Body of pancreas (tissue), 4 donors: Measurements from ENCODE around the gene NTF3. TPM values are rescaled to one million over a fixed set of nuclear protein-coding genes. Genes with fewer than 3 reads are reported as not detected.

Experiments used
- ATAC-seq: fragments of 150-250 bp; one replicate; pipeline ENCODE4 v1.9.1; 2016
- DNase-seq, 4 donors: peaks; one replicate each; pipeline ENCODE4 v3.0.0-alpha.2; 2019
- H3K27ac ChIP-seq, 4 donors: fragments of 200-600 bp; sonication (generic); 1 replicate in 3 of 4; 2 replicates in 1 of 4; pipeline versions ENCODE4 v1.5.1 to v1.6.1; 2016 to 2019; ENCODE audit warnings: mild to moderate bottlenecking in 1 of 4, mixed read lengths in 1 of 4, moderate library complexity in 1 of 4
- H3K27me3 ChIP-seq, 2 donors: fragments of 200-600 bp; sonication (generic); one replicate each; pipeline ENCODE4 v1.6.0; 2016; ENCODE audit warnings: mild to moderate bottlenecking in 1 of 2
- H3K36me3 ChIP-seq, 2 donors: fragments of 200-600 bp; sonication (generic); replicated peaks in 1 of 2; 2 replicates each; pipeline ENCODE4 v1.5.1; 2016; ENCODE audit warnings: low read depth in 2 of 2; ENCODE audit not compliant: insufficient read depth in 1 of 2
- H3K4me1 ChIP-seq: fragments of 200-600 bp; sonication (generic); one replicate; pipeline ENCODE4 v1.6.0; 2016
- H3K4me3 ChIP-seq, 2 donors: fragments of 200-600 bp; sonication (generic); 1 replicate in 1 of 2; 2 replicates in 1 of 2; pipeline ENCODE4 v1.5.1; 2016 to 2019
- H3K9me3 ChIP-seq, 3 donors: fragments of 200-600 bp; sonication (generic); 1 replicate in 2 of 3; 2 replicates in 1 of 3; pipeline ENCODE4 v1.5.1; 2016
- POLR2A ChIP-seq, 3 donors: fragments of 450-650 bp; IDR thresholded peaks; one replicate each; pipeline ENCODE4 v1.6.1; 2016; ENCODE audit warnings: antibody characterized with exemption in 3 of 3, mild to moderate bottlenecking in 2 of 3
- WGBS, 2 donors: methylation state at CpG; one replicate each; pipeline ENCODE4 v1.1.5; 2017; 5-methylcytosine and 5-hydroxymethylcytosine counted together
- intact Hi-C: fragments of 100-400 bp; cut with DNase I; formaldehyde crosslinking; loops from one replicate; pipeline ENCODE4 v1.15.1; 2023
- total RNA-seq, 2 donors: library from RNA; depleted of rRNA; stranded (reverse); fragments of >200 nt; gene quantifications; one replicate each; pipeline ENCODE4 v1.1.0, GENCODE V29; 2016
- TF ChIP-seq, protein P1 (sequence below), 7 experiments: fragments of 450-650 bp in 4 of 7; fragments of 200-600 bp in 3 of 7; sonication (generic) in 3 of 7; IDR thresholded peaks; one replicate each; pipeline ENCODE4 v1.5.1; 2016 to 2019; ENCODE audit warnings: antibody characterized with exemption in 7 of 7

Gene NTF3
- total RNA-seq, 2 donors from 2014 or later = not detected

- Histone ChIP-seq H3K4me1 (no peaks in the 10 kb centered on the region), H3K4me3 (no peak overlapping the region), H3K9me3 (no peaks in the 10 kb centered on the region), H3K27ac (no peak overlapping the region), H3K36me3 (no peaks in the 10 kb centered on the region), H3K27me3 (no peaks in the 10 kb centered on the region)
- TF ChIP-seq POLR2A (IDR thresholded peaks at IDR 0.05) = no peak
- TF ChIP-seq, protein P1, sequence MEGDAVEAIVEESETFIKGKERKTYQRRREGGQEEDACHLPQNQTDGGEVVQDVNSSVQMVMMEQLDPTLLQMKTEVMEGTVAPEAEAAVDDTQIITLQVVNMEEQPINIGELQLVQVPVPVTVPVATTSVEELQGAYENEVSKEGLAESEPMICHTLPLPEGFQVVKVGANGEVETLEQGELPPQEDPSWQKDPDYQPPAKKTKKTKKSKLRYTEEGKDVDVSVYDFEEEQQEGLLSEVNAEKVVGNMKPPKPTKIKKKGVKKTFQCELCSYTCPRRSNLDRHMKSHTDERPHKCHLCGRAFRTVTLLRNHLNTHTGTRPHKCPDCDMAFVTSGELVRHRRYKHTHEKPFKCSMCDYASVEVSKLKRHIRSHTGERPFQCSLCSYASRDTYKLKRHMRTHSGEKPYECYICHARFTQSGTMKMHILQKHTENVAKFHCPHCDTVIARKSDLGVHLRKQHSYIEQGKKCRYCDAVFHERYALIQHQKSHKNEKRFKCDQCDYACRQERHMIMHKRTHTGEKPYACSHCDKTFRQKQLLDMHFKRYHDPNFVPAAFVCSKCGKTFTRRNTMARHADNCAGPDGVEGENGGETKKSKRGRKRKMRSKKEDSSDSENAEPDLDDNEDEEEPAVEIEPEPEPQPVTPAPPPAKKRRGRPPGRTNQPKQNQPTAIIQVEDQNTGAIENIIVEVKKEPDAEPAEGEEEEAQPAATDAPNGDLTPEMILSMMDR (IDR thresholded peaks at IDR 0.05) = no peak
- intact Hi-C loops = no loop called here
- ATAC-seq (no peak), DNase-seq (no peak)
- 74 to 77% methylated on average over 7 of the region's 7 CpGs for WGBS, 2 donors
Measured at GRCh38 chr12:5509557-5509956, 77.6 kb downstream of the NTF3 start.

- WGBS, 2 donors = 62 to 65% methylated on average over 9 of the region's 9 CpGs
- no peaks in the 10 kb centered on the region for H3K27me3 ChIP-seq
- TF ChIP-seq POLR2A (IDR thresholded peaks at IDR 0.05) = no peak
- TF ChIP-seq, protein P1 (IDR thresholded peaks at IDR 0.05) = no peak
- DNase-seq = no peak
- no peak overlapping the region for H3K4me3 ChIP-seq
- H3K9me3 ChIP-seq = no peaks in the 10 kb centered on the region
- H3K4me1 ChIP-seq = no peaks in the 10 kb centered on the region
- ATAC-seq = no peak
- no peak overlapping the region for H3K27ac ChIP-seq
- no peaks in the 10 kb centered on the region for H3K36me3 ChIP-seq
- intact Hi-C loops = no loop called here
Measured at GRCh38 chr12:5510251-5510805, 78.4 kb downstream of the NTF3 start.

DNA sequence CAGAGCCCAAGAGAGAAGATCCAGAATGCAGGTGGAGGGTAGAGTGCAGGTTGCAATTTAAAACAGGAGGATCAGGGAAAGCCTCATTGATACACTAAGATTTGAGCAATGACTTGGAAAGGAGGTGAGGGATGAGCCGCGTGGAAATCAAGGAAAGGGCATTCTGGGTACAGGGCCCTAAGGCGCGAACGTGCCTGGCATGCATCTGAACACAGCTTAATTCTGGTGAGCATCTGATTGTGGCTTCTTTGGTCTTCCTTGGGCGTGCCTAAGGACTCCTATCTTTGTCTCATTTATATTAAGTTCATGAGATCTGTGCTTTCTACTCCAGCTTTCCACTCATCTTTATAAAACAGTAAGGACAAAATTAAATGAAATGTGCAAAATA, 79.3 kb downstream of the NTF3 start:
- Histone ChIP-seq H3K27ac (no peak overlapping the region), H3K27me3 (no peaks in the 10 kb centered on the region), H3K36me3 (no peaks in the 10 kb centered on the region), H3K4me3 (no peak overlapping the region), H3K9me3 (no peaks in the 10 kb centered on the region), H3K4me1 (no peaks in the 10 kb centered on the region)
- DNase-seq (no peak), ATAC-seq (no peak)
- 44 to 45% methylated on average over 6 of the region's 6 CpGs for WGBS, 2 donors
- intact Hi-C loops = no loop called here
- TF ChIP-seq POLR2A (IDR thresholded peaks at IDR 0.05) = no peak
- TF ChIP-seq, protein P1 (IDR thresholded peaks at IDR 0.05) = no peak

DNA sequence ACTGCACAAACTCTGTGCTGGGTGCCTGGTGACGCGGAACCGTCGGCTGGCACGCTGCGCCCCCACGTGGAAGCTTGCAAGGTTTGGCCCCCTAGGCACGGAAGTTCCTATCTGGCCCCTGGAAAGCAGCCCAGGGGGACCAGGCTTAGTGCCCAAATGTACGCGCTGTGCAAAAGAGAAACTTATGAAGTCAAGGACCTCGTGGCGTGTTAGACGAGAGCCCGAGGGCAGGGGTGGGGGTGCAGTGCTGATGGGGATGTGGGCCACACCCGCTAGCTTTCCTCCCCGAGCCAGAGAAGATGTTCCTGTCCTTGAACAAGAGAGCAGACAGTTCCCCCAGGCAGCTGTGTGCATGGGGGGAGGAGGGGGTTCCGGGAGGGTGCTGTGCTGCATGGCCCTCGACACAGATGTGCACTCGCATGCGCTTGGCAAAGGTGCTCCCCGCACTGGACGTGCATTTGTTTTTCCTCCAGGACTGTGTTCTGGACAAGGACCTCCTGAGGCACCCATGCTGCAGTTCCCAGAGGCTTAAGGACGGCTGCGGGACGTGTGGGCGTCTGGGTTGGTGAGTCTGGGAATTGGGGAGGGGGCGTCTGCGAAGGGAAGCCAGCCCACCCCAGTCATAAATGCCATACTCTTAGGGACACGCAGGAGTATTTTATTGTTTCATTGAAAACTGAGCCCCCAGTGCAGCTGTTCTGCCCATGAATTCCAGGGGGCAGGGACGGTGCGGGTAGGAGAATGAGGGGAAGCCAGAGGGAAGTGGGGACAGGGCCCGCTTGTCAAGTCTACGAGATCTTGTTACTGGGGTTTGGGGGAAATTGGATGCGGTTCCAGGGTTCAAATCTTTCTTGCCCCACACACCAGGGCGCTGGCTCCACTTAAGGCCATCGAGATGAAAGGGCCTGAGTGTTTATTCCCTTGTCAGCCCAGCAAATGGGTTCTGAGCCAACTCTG, 80.0 kb downstream of the NTF3 start:
- DNase-seq (peak in 1 of 4 donors; percentile 12), ATAC-seq (no peak)
- H3K36me3 ChIP-seq = no peaks in the 10 kb centered on the region
- no peaks in the 10 kb centered on the region for H3K4me1 ChIP-seq
- WGBS, 2 donors = 29 to 37% methylated on average over 34 to 36 of the region's 36 CpGs
- H3K27me3 ChIP-seq = no peaks in the 10 kb centered on the region
- H3K27ac ChIP-seq = no peak overlapping the region
- intact Hi-C loops = no loop called here
- TF ChIP-seq POLR2A (IDR thresholded peaks at IDR 0.05) = no peak
- TF ChIP-seq, protein P1 (IDR thresholded peaks at IDR 0.05) = peak in 2 of 7 experiments; percentile 23
- no peak overlapping the region for H3K4me3 ChIP-seq
- H3K9me3 ChIP-seq = no peaks in the 10 kb centered on the region
